Lower leg skin (tissue), 4 donors: Measurements from ENCODE around the gene CEP76. TPM values are rescaled to one million over a fixed set of nuclear protein-coding genes. Genes with fewer than 3 reads are reported as not detected.

ENCODE experiments used
- DNase-seq, 2 donors: peaks; one replicate each; pipeline ENCODE4 v3.0.0-alpha.2; 2019; ENCODE audit warnings: low spot score in 2 of 2
- H3K4me3 ChIP-seq: fragments of 200-600 bp; sonication (generic); 2 replicates; pipeline ENCODE4 v1.5.1; 2017; ENCODE audit warnings: mild to moderate bottlenecking, low read depth; ENCODE audit not compliant: poor library complexity, severe bottlenecking
- POLR2A ChIP-seq, 2 donors: fragments of 450-650 bp; IDR thresholded peaks; one replicate each; pipeline ENCODE4 v1.6.1; 2016 to 2017; ENCODE audit warnings: antibody characterized with exemption in 2 of 2, mild to moderate bottlenecking in 1 of 2, moderate library complexity in 1 of 2
- WGBS, 2 donors: methylation state at CpG; one replicate each; pipeline ENCODE4 v1.1.5; 2018; 5-methylcytosine and 5-hydroxymethylcytosine counted together
- intact Hi-C: fragments of 100-400 bp; cut with DNase I; formaldehyde crosslinking; loops from one replicate; pipeline ENCODE4 v1.15.0; 2023; ENCODE audit warnings: low total_unique reads
- total RNA-seq, 4 donors: library from RNA; depleted of rRNA; stranded (reverse); fragments of >200 nt; gene quantifications; one replicate each; pipeline ENCODE4 v1.1.0, GENCODE V29; 2016
- TF ChIP-seq, protein P1 (sequence below), 3 donors: fragments of 450-650 bp; IDR thresholded peaks; one replicate each; pipeline ENCODE4 v1.5.1; 2016; ENCODE audit warnings: antibody characterized with exemption in 3 of 3, mild to moderate bottlenecking in 3 of 3, moderate library complexity in 2 of 3

Gene CEP76
- total RNA-seq, 4 donors from 2014 or later = 16.1 to 18.9 (median 18.0) TPM

DNA sequence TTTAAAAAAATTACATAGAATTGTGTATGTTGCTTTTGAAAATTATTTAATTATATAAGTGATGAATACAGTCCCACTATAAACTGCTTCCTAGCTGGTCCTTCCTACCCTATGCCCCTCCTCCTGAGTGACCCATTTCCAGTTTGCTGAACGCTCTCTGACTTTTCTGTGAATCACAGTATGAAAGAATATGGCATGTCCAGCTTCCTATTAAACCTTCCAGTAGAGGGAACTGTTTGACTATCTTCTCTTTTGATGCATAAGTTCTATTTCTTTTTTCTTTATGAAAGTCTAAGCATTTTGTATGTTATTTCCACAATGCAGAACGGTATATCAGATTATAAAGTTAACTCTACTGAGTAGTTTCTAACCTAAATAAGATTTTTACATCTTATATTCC is 41.6 kb upstream of the CEP76 start:
- TF ChIP-seq, protein P1, sequence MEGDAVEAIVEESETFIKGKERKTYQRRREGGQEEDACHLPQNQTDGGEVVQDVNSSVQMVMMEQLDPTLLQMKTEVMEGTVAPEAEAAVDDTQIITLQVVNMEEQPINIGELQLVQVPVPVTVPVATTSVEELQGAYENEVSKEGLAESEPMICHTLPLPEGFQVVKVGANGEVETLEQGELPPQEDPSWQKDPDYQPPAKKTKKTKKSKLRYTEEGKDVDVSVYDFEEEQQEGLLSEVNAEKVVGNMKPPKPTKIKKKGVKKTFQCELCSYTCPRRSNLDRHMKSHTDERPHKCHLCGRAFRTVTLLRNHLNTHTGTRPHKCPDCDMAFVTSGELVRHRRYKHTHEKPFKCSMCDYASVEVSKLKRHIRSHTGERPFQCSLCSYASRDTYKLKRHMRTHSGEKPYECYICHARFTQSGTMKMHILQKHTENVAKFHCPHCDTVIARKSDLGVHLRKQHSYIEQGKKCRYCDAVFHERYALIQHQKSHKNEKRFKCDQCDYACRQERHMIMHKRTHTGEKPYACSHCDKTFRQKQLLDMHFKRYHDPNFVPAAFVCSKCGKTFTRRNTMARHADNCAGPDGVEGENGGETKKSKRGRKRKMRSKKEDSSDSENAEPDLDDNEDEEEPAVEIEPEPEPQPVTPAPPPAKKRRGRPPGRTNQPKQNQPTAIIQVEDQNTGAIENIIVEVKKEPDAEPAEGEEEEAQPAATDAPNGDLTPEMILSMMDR (IDR thresholded peaks at IDR 0.05) = peak in 1 of 3 donors; percentile 15
- no peak for TF ChIP-seq POLR2A (IDR thresholded peaks at IDR 0.05)
- intact Hi-C loops = loop anchor here (5.0 kb wide), 1 partner anchor 738 kb away; no protein-coding TSS in a partner anchor
- DNase-seq = no peak
- no peak overlapping the region for H3K4me3 ChIP-seq
- 0 to 5% methylated on average over 2 of the region's 2 CpGs for WGBS, 2 donors

DNA sequence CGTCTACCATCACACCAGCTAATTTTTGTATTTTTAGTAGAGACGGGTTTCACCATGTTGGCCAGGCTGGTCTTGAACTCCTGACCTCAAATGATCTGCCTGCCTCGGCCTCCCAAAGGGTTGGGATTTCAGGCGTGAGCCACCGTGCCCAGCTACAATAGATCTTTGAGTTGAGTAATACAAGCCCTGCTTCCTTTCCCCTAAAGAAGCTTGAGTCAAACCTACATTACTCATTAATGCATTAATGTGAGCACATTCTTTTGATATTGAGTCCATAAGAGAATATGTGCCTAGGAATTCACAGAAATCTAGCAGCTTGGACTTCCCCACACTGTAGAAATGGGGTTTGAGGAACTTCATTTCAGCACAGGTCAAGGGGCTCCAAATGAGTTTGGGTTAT is 39.9 kb upstream of the CEP76 start:
- no peak for DNase-seq
- no peak for TF ChIP-seq POLR2A (IDR thresholded peaks at IDR 0.05)
- TF ChIP-seq, protein P1 (IDR thresholded peaks at IDR 0.05) = no peak
- H3K4me3 ChIP-seq = no peak overlapping the region
- intact Hi-C loops = loop anchor here (5.0 kb wide), 1 partner anchor 740 kb away; no protein-coding TSS in a partner anchor
- 60 to 70% methylated on average over 5 of the region's 5 CpGs for WGBS, 2 donors

DNA sequence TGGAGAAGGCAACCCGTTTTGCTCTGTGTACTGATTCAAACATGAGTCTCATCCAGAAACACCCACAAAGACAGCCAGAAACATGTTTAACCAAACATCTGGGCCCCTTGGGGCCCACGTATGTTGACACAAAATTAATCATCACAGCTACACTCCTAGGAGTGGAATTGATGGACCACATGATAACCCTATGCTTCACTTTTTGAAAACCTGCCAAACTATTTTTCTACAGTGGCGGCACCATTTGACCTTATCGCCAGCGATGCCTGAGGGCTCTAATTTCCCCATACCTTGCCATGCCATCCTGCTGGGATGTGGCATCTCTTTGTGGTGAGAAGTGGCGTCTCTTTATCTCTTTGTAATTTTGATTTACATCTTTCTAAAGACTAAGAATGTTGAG is 38.8 kb upstream of the CEP76 start:
- H3K4me3 ChIP-seq = no peak overlapping the region
- intact Hi-C loops = loop anchor here (5.0 kb wide), 1 partner anchor 741 kb away; no protein-coding TSS in a partner anchor
- no peak for DNase-seq
- TF ChIP-seq POLR2A (IDR thresholded peaks at IDR 0.05) = no peak
- TF ChIP-seq, protein P1 (IDR thresholded peaks at IDR 0.05) = no peak
- 45 to 46% methylated on average over 6 of the region's 6 CpGs for WGBS, 2 donors

DNA sequence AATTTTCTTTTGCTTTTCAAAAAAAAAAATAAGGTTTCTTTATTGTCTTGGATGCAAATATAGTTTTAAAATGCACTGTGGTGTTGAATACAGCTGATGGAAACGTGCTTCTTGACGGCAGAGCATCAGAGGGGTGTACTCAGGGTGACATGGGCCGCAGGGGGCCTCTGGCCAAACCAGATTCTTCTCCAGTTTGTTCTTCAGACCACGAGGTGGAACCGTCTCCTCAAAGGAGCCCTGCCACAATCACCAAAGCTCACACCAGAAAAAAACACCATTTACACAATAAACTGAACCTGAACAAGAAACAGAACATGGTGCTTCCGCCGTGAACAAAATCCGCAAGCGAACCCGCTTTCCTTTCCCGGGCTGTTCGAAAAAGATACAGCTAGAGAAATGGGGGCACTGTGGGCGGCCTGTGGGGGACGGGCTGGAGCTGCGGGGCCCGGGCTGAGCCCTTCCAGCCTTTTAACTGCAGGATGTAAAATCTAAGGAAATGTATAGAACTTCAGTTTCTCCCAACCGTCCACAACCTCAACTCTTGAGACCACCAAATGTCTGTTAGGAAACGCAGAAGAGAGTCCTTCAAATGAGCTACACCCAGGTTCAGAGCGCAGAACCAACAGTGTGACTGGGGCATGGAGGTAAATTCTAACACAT is 34.9 kb upstream of the CEP76 start:
- intact Hi-C loops = no loop called here
- TF ChIP-seq, protein P1 (IDR thresholded peaks at IDR 0.05) = no peak
- TF ChIP-seq POLR2A (IDR thresholded peaks at IDR 0.05) = no peak

DNA sequence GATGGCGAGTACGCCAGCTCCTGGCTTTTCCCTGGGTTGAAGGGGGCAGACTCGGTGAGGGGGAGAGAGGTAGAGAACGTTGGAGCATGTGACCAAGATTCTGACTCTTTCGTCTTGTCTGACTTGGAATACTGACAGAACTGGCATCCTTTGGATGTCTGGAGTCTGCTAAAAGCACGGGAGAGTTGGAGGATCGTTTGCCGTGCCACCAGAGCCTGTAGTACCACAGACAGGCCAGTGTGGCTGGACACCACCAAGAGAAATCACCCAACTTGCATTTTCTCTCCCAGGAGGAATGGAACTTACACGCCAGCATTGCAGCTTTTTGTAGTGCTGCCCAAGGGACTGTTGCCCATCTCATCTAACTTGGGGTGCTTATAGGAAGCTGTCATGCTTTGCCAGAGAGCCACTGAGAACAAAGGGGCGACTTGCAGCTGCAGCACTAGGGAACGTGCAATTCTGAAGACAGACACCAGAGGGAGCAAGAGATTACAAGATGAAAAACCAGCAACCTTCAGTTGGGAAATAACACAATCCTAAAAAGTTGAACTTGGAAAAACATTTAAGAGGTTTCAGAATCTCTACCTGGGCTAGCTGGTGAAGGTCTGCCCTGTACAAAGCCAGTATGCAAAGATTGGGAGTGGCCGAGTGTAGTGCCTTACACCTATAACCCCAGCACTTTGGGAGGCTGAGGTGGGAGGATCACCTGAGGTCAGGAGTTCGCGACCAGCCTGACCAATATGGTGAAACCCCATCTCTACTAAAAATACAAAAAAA is 24.4 kb upstream of the CEP76 start:
- DNase-seq = peak; percentile 61 to 65
- TF ChIP-seq, protein P1 (IDR thresholded peaks at IDR 0.05) = peak in 1 of 3 donors; percentile 67
- TF ChIP-seq POLR2A (IDR thresholded peaks at IDR 0.05) = no peak
- H3K4me3 ChIP-seq = no peak overlapping the region
- 65 to 67% methylated on average over 14 of the region's 14 CpGs for WGBS, 2 donors
- intact Hi-C loops = loop anchor here (5.0 kb wide), 1 partner anchor 205 kb away; no protein-coding TSS in a partner anchor

More for the DNA sequence above, 34.9 kb upstream of the CEP76 start:
- H3K4me3 ChIP-seq = no peak overlapping the region
- DNase-seq = no peak
- 89% methylated on average over 19 of the region's 19 CpGs for WGBS, 2 donors
